DMS79 treated with DMSO at 0.1 percent for 48 hours (cell line): ENCODE results near the gene LRRC70.

ENCODE experiments used
- DNase-seq: peaks from one replicate; lab custom pipeline; 2025; lab: John Stamatoyannopoulos, UW

Gene LRRC70

GRCh38 chr5:62574599-62574998 lies 4.0 kb upstream of the LRRC70 start:
- DNase-seq = no peak

GRCh38 chr5:62575066-62575465 lies 3.6 kb upstream of the LRRC70 start:
- DNase-seq = no peak

- no peak for DNase-seq
Observed at GRCh38 chr5:62575489-62575888, 3.1 kb upstream of the LRRC70 start.

- no peak for DNase-seq
Observed at GRCh38 chr5:62576570-62577170, 1.9 kb upstream of the LRRC70 start.

GRCh38 chr5:62577488-62577887 lies 1.1 kb upstream of the LRRC70 start:
- DNase-seq = no peak

- DNase-seq = no peak
Observed at GRCh38 chr5:62579761-62580160, 1.1 kb downstream of the LRRC70 start.

- DNase-seq = no peak
Observed at GRCh38 chr5:62581836-62582597, 3.4 kb downstream of the LRRC70 start.

- no peak for DNase-seq
Observed at GRCh38 chr5:62584391-62584790, 5.8 kb downstream of the LRRC70 start.

GRCh38 chr5:62585306-62585705 lies 6.7 kb downstream of the LRRC70 start:
- DNase-seq = no peak

GRCh38 chr5:62585751-62586150 lies 7.1 kb downstream of the LRRC70 start:
- DNase-seq = no peak

GRCh38 chr5:62587737-62588136 lies 9.1 kb downstream of the LRRC70 start:
- DNase-seq = no peak

- DNase-seq = no peak
Observed at GRCh38 chr5:62588668-62589067, 10.0 kb downstream of the LRRC70 start.

- DNase-seq = no peak
Observed at GRCh38 chr5:62589504-62589903, 10.9 kb downstream of the LRRC70 start.

GRCh38 chr5:62590387-62590786 lies 11.8 kb downstream of the LRRC70 start:
- DNase-seq = no peak

GRCh38 chr5:62592558-62592957 lies 13.9 kb downstream of the LRRC70 start:
- no peak for DNase-seq

GRCh38 chr5:62593331-62593730 lies 14.7 kb downstream of the LRRC70 start:
- no peak for DNase-seq

GRCh38 chr5:62594364-62594984 lies 15.9 kb downstream of the LRRC70 start:
- DNase-seq = no peak

GRCh38 chr5:62596096-62596495 lies 17.5 kb downstream of the LRRC70 start:
- no peak for DNase-seq

GRCh38 chr5:62596691-62597090 lies 18.1 kb downstream of the LRRC70 start:
- DNase-seq = no peak

GRCh38 chr5:62597314-62597713 lies 18.7 kb downstream of the LRRC70 start:
- no peak for DNase-seq

- no peak for DNase-seq
Observed at GRCh38 chr5:62600560-62601252, 22.1 kb downstream of the LRRC70 start.

GRCh38 chr5:62603934-62604333 lies 25.3 kb downstream of the LRRC70 start:
- DNase-seq = no peak

- no peak for DNase-seq
Observed at GRCh38 chr5:62605638-62606037, 27.0 kb downstream of the LRRC70 start.
